Inferior parietal cortex (tissue), 1 donor: Measurements from ENCODE around the gene RIC3.
"Not testable (repeated sequence)": the region's sequence is repeated elsewhere in the genome, so short reads cannot be mapped to it uniquely, and the experiment has no call there.

ENCODE experiments used
- DNase-seq: peaks from one replicate; pipeline ENCODE4 v3.0.0-alpha.2; 2016; ENCODE audit errors: extremely low spot score

The RIC3 gene

DNA sequence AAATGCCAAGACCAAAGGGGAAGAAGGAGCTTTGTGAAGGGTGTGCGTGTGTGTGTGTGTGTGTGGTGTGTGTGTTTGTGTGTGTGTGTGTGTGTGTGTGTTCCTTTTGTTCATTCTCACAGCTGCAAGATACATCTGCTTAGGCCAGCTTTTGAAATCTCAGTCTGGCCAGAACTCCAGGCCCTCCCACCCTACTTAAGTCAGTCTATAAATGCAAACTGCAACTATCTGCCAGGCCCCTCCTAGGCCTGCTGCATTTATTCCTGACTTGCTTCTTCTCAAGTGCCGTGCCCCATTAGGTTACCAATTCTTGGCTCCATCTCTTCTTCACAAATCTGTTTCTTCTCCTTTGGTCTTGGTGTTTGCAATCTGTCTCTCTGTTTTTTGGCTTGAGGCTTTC, 21.6 kb upstream of the RIC3 start:
- DNase-seq = no peak

GRCh38 chr11:8186429-8186828, 17.6 kb upstream of the RIC3 start:
- DNase-seq = no peak

DNA sequence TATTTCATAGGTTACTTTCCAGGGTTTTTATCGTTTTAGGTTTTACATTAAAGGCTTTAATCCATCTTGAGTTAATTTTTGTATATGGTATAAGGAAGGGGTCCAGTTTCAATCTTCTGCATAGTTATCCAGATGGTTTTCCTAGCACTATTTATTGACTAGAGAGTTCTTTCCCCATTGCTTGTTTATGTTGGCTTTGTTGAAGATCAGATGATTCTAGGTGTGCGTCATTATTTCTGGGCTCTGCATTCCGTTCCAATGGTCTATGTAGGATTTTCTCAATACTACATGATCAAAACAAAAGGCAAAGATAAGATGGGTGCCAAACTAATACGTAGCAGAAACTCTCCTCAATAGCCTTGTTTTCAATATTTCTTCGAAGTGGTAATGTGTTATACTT, 14.3 kb upstream of the RIC3 start:
- no peak for DNase-seq

DNA sequence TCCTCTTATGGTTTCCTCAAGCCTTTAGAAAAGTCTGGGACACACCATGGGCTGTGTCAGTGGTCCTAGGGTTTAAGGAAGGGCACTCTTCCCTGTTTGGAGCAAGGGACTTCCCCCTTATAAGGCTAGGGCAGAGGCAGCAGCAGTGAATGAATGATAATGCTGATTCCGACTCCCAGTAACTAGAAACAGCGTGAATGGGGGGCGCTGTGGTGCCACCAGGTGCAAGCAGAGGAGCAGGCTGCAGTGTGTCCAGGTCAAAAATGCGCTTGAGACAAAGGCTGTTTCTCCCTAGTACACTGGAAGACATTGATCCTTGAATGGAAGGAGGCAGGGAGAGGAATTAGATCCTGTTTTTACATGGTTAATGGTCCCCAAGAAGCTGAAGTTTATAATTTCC, 11.6 kb upstream of the RIC3 start:
- no peak for DNase-seq

DNA sequence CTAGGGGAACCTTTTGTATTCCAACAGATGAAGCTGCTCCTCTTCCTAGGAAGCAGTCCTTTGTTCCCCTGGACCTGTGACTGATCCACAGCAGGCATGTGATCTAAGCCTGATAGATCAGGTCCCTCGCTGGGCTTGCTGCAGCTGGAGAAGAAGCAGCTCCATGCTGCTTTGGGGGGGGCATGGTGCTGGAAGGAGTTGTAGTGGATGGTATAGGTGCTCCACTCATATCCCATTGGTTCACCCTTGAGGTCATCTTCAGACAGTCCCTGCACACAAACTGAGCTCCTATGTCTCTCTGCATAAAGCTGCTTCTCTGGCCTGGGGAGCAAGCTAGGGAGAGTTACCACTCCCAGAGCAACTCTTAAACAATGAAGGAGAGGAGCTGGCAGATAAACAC, 9.5 kb upstream of the RIC3 start:
- DNase-seq = no peak

DNA sequence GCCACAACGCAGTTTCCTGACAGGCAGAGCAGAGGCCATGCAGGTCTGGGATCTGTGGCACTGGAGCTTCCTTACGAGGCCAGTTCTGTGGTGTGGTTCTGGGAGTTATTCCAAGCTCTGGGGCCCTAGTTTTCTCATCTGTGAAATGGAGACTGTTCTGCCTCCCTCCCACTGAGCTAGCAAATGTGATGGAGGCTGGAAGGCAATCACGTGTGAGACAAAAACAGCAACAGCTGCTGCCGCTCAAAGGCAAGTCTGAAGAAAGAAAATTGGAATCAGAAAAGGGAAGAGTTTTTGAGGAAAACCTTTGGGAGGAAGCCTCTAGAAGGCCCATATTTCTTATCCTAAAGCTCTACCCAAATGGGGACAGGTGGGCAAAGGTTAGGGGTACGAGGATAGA, 8.3 kb upstream of the RIC3 start:
- DNase-seq = no peak

DNA sequence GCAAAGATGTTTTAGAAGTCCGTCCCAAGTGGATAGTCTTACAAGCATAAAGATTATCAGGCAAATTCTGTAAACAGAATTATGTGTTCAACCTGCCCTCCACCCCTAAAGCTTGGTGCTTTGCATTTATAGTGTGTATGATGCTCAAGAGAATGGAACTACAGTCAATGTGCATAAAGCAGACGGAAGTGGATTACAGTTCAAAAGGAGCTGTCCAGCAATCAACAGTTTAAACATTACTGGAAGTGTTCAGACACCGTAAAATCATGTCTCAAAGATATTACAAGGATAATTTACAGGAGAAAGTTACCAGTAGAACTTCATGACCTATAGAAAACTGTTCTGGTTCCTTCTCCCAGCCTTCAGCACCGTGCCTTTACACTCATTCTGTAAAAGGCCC, 1.0 kb downstream of the RIC3 start:
- DNase-seq = no peak

GRCh38 chr11:8164746-8165145, 4.1 kb downstream of the RIC3 start:
- DNase-seq = no peak

GRCh38 chr11:8161627-8162304, 7.1 kb downstream of the RIC3 start:
- DNase-seq = not testable (repeated sequence)

- DNase-seq = no peak
These were observed 11.9 kb downstream of the RIC3 start for GRCh38 chr11:8156877-8157276.

DNA sequence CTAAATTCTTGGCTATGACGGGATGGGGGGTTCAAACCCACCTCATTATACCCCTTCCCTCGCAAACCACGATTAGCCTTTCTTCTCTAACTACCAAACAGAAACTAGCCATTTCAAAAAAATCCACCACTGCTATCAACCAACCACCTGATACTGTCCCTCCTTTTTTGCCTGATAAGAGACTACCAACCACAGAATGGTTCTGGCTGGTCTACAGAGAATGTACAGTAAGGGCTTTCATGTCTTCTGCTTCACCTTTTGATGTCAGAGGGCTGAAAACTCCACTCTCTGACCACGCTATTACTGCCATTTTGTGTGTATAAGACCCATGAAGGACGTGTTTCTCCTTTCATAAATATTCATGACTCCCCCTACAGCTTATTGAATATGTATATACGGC, 19.1 kb downstream of the RIC3 start:
- DNase-seq = no peak

DNA sequence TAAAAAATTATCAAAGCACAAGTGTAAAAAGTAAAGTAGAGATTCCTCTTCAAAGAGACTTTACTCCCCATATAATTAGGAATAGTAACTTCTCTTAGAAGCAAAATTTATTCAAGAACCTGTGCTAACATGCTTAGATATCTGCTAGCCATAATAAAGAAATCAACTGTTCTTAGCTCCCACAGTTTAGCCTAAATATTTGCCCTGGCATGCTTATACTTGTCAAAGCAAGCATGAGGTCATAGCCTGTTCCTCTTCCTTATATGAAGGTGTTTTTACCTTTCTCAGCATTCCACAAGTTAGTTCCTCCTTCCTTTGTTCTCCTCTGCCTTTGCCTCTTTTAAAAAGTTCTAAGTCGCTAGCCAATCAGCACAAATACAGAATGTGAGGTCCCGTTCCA, 30.3 kb downstream of the RIC3 start:
- no peak for DNase-seq

DNA sequence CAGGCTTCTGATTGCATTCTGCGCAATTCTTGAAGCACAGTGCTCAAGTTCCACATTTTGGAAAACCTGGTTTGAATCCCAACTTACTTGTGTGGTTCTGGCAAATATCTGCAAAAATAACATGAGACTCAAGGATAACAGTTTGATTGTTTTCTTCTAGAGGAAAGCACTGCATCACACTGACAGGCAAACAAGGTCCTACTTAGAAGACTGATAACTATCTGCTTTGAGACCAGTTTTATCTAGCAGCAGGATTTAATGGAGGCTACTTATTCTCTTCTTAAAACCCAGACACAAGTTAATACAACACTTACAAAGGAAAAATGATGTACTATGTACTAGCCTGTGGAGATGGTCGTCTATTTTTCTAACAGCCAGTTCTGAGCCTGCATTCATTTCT, 41.4 kb downstream of the RIC3 start:
- no peak for DNase-seq

- DNase-seq = no peak
These were observed 42.1 kb downstream of the RIC3 start for GRCh38 chr11:8126649-8127289.

DNA sequence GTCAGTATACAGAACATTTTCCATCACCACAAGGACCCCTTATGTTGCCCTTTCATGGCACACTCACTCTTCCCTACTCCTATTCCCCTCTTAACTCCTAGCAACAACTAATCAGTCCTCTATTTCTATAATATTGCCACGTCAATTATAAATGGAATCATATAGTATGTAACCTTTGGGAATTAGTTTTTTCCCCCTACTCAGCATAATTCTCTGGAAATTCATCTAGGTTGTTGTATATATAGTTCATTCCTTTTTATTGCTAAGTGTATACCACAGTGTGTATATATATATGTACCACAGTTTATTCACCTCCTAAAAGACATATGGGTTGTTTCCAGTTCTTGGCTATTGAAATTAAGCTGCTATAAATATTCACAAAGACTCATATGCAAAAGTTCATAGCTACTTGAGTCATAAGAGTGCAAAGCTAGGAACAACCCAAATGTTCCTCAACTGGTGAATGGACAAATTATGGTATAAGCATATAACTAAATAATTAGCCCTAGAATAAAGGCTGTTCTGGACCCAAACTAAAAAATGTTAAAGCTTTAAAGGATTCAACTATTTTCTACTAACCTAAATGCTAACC, 46.6 kb downstream of the RIC3 start:
- DNase-seq = no peak

GRCh38 chr11:8111636-8112035, 57.2 kb downstream of the RIC3 start:
- DNase-seq = peak; percentile 52

GRCh38 chr11:8110396-8110795, 58.4 kb downstream of the RIC3 start:
- no peak for DNase-seq

- no peak for DNase-seq
These were observed 59.1 kb downstream of the RIC3 start for GRCh38 chr11:8109675-8110074.

DNA sequence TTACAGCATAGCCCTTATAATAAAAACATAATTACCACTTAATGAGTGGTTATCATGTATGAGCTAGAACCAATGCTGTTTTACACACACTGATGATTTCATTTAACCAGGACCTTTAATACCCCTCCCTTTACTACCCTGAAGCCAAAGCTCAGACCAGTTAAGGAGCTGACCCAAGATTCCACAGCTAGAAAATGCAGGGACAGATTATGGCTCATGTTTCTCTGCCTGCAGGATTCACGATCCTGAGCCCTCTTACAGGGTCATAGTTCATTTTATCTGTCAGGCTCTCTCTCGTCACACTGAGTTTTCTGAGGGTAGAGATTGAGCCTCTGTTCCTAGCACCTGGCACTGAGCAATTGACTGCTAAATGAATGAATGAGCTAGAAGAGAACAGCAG, 60.4 kb downstream of the RIC3 start:
- no peak for DNase-seq

GRCh38 chr11:8107642-8108041, 61.2 kb downstream of the RIC3 start:
- DNase-seq = no peak

GRCh38 chr11:8106679-8107078, 62.1 kb downstream of the RIC3 start:
- DNase-seq = no peak

- no peak for DNase-seq
These were observed 63.2 kb downstream of the RIC3 start for GRCh38 chr11:8105666-8106065.

- no peak for DNase-seq
These were observed 63.7 kb downstream of the RIC3 start for GRCh38 chr11:8105133-8105532.

- no peak for DNase-seq
These were observed 64.9 kb downstream of the RIC3 start for GRCh38 chr11:8103909-8104308.
